Measurements from ENCODE around the gene SPTBN1. TPM values are rescaled to one million over a fixed set of nuclear protein-coding genes. Genes with fewer than 3 reads are reported as not detected.

The SPTBN1 gene
- total RNA-seq, 1 donor from 2014 or later = 217 TPM

GRCh38 chr2:54469484-54470053, 13.4 kb downstream of the SPTBN1 start:
- no peak for DNase-seq (ENCODE audit: low read depth, low spot score)

GRCh38 chr2:54470266-54470938, 14.3 kb downstream of the SPTBN1 start:
- DNase-seq (ENCODE audit: low read depth, low spot score) = no peak
- no peak for TF ChIP-seq CTCF (conservative IDR thresholded peaks at IDR 0.05)
- no peak overlapping the region for H3K27ac Mint-ChIP-seq (ENCODE audit: unreplicated experiment)
- H3K27me3 Mint-ChIP-seq (ENCODE audit: low read depth) = no peaks in the 10 kb centered on the region
- peaks cover 58% of the 10 kb centered on the region for H3K4me1 Mint-ChIP-seq
- no peak overlapping the region for H3K4me3 Mint-ChIP-seq
- H3K9me3 Mint-ChIP-seq = no peaks in the 10 kb centered on the region
- peaks cover 4% of the 10 kb centered on the region for H3K36me3 Mint-ChIP-seq (ENCODE audit: low read depth)

More at GRCh38 chr2:54469484-54470053, 13.4 kb downstream of the SPTBN1 start:
- no peak for TF ChIP-seq CTCF (conservative IDR thresholded peaks at IDR 0.05)
- peaks cover 62% of the 10 kb centered on the region for H3K4me1 Mint-ChIP-seq
- H3K4me3 Mint-ChIP-seq = no peak overlapping the region
- H3K27me3 Mint-ChIP-seq (ENCODE audit: low read depth) = no peaks in the 10 kb centered on the region
- no peak overlapping the region for H3K27ac Mint-ChIP-seq (ENCODE audit: unreplicated experiment)
- H3K36me3 Mint-ChIP-seq (ENCODE audit: low read depth) = peaks cover 4% of the 10 kb centered on the region
- no peaks in the 10 kb centered on the region for H3K9me3 Mint-ChIP-seq

GRCh38 chr2:54471221-54471711, 15.1 kb downstream of the SPTBN1 start:
- H3K27ac Mint-ChIP-seq (ENCODE audit: unreplicated experiment) = no peak overlapping the region
- TF ChIP-seq CTCF (conservative IDR thresholded peaks at IDR 0.05) = no peak

GRCh38 chr2:54473851-54474250, 17.7 kb downstream of the SPTBN1 start:
- Mint-ChIP-seq H3K9me3 (no peaks in the 10 kb centered on the region), H3K36me3 (ENCODE audit: low read depth) (no peaks in the 10 kb centered on the region), H3K4me3 (no peak overlapping the region), H3K4me1 (peaks cover 45% of the 10 kb centered on the region), H3K27ac (ENCODE audit: unreplicated experiment) (no peak overlapping the region), H3K27me3 (ENCODE audit: low read depth) (no peaks in the 10 kb centered on the region)
- no peak for DNase-seq (ENCODE audit: low read depth, low spot score)
- no peak for TF ChIP-seq CTCF (conservative IDR thresholded peaks at IDR 0.05)

More at GRCh38 chr2:54471221-54471711, 15.1 kb downstream of the SPTBN1 start:
- Mint-ChIP-seq H3K27me3 (ENCODE audit: low read depth) (no peaks in the 10 kb centered on the region), H3K4me1 (peaks cover 58% of the 10 kb centered on the region), H3K36me3 (ENCODE audit: low read depth) (peaks cover 4% of the 10 kb centered on the region), H3K9me3 (no peaks in the 10 kb centered on the region), H3K4me3 (no peak overlapping the region)
- no peak for DNase-seq (ENCODE audit: low read depth, low spot score)

GRCh38 chr2:54475285-54475684, 19.2 kb downstream of the SPTBN1 start:
- Mint-ChIP-seq H3K4me1 (peaks cover 33% of the 10 kb centered on the region), H3K4me3 (no peak overlapping the region), H3K36me3 (ENCODE audit: low read depth) (no peaks in the 10 kb centered on the region), H3K27ac (ENCODE audit: unreplicated experiment) (no peak overlapping the region), H3K27me3 (ENCODE audit: low read depth) (no peaks in the 10 kb centered on the region), H3K9me3 (no peaks in the 10 kb centered on the region)
- TF ChIP-seq CTCF (conservative IDR thresholded peaks at IDR 0.05) = no peak
- no peak for DNase-seq (ENCODE audit: low read depth, low spot score)
